GM12878 (cell line): ENCODE measurements around the gene PTPN13. TPM values are rescaled to one million over a fixed set of nuclear protein-coding genes. Genes with fewer than 3 reads are reported as not detected.

ENCODE experiments used
- ATAC-seq: fragments of 200-7000 bp; cut with Tn5 transposase; 3 replicates; pipeline ENCODE4 v1.9.1; 2020; ENCODE audit warnings: mild to moderate bottlenecking, moderate library complexity
- BruUV-seq: library from RNA; stranded (reverse); fragments of 400-500 nt; replicated peaks from 2 replicates; lab custom pipeline; 2021; lab: Mats Ljungman, UMichigan
- CTCF ChIA-PET: fragments of 300-600 bp; sonication (Branson Sonifier 250); formaldehyde crosslinking; extraction: SDS; loops from one replicate; lab custom pipeline; 2021; ENCODE audit warnings: inconsistent platforms; lab: Yijun Ruan, JAX
- POLR2A ChIA-PET: fragments of 350-600 bp; formaldehyde crosslinking; extraction: SDS; loops from one replicate; lab custom pipeline; 2021; ENCODE audit warnings: inconsistent platforms; lab: Charles Lee
- RAD21 ChIA-PET: fragments of 300-600 bp; sonication (Branson Sonifier 250); formaldehyde crosslinking; loops from one replicate; lab custom pipeline; 2023; ENCODE audit warnings: antibody characterized with exemption; ENCODE audit not compliant: unreplicated experiment; lab: Charles Lee
- SMC1A ChIA-PET: fragments of 300-600 bp; sonication (Branson Sonifier 250); formaldehyde crosslinking; loops from one replicate; lab custom pipeline; 2023; ENCODE audit not compliant: unreplicated experiment, uncharacterized antibody; lab: Charles Lee
- DNase-seq: peaks from one replicate; pipeline ENCODE4 v3.0.0-alpha.2; 2011; ENCODE audit warnings: low read depth, low spot score
- FAIRE-seq: peaks from 3 replicates; lab custom pipeline; 2011; peaks lifted over from hg19 to GRCh38; lab: Jason Lieb, UNC
- H2AFZ ChIP-seq: 2 replicates; pipeline ENCODE4 v1.6.0; 2011; ENCODE audit warnings: low read depth, low read length, control low read depth; ENCODE audit not compliant: control insufficient read depth
- H3K27ac ChIP-seq: 2 replicates; pipeline ENCODE4 v1.5.1; 2011; ENCODE audit warnings: control low read depth; ENCODE audit not compliant: control insufficient read depth, insufficient read depth
- H3K27me3 ChIP-seq, 2 experiments: replicated peaks in 1 of 2; 2 replicates each; pipeline versions ENCODE4 v1.6.0 to v1.6.1; 2011; ENCODE audit warnings: low read length in 1 of 2; ENCODE audit not compliant: control insufficient read depth in 2 of 2, insufficient read depth in 2 of 2
- H3K36me3 ChIP-seq, 2 experiments: 2 replicates each; pipeline ENCODE4 v1.5.1; 2011; ENCODE audit warnings: low read length in 1 of 2; ENCODE audit not compliant: control insufficient read depth in 2 of 2, insufficient read depth in 2 of 2
- H3K4me1 ChIP-seq: 2 replicates; pipeline ENCODE4 v1.6.1; 2011; ENCODE audit warnings: mild to moderate bottlenecking, low read length, moderate library complexity, mixed read lengths; ENCODE audit not compliant: control insufficient read depth, insufficient read depth
- H3K4me2 ChIP-seq: 2 replicates; pipeline ENCODE4 v1.6.0; 2011; ENCODE audit warnings: control low read depth; ENCODE audit not compliant: control insufficient read depth, insufficient read depth
- H3K4me3 ChIP-seq: fragments of 200-600 bp; sonication (generic); 2 replicates; pipeline ENCODE4 v1.5.1; 2016
- H3K79me2 ChIP-seq: 2 replicates; pipeline ENCODE4 v1.6.0; 2011; ENCODE audit warnings: low read length; ENCODE audit not compliant: control insufficient read depth, insufficient read depth
- H3K9ac ChIP-seq: 2 replicates; pipeline ENCODE4 v1.8.0; 2011; ENCODE audit warnings: low read length, control low read depth, mixed read lengths; ENCODE audit not compliant: control insufficient read depth, insufficient read depth
- H3K9me3 ChIP-seq: replicated peaks from 3 replicates; pipeline ENCODE4 v1.5.1; 2011; ENCODE audit warnings: mild to moderate bottlenecking, low read length; ENCODE audit not compliant: control insufficient read depth, insufficient read depth
- H4K20me1 ChIP-seq: 2 replicates; pipeline ENCODE4 v1.6.0; 2011; ENCODE audit not compliant: control insufficient read depth, insufficient read depth
- CUX1 ChIP-seq: IDR thresholded peaks from 2 replicates; pipeline ENCODE4 v1.6.1; 2012; ENCODE audit warnings: improper control_type of control experiment, low read depth, low read length; ENCODE audit not compliant: insufficient replicate concordance
- DPF2 ChIP-seq: fragments of 450-650 bp; IDR thresholded peaks from 2 replicates; pipeline ENCODE4 v1.6.1; 2017; ENCODE audit warnings: mild to moderate bottlenecking
- FOXM1 ChIP-seq: IDR thresholded peaks from 2 replicates; pipeline ENCODE4 v1.6.1; 2012; ENCODE audit warnings: low read depth, mild to moderate bottlenecking, inconsistent platforms, low read length, moderate library complexity
- MYB ChIP-seq: fragments of 150-350 bp; IDR thresholded peaks from 2 replicates; pipeline ENCODE4 v1.6.1; 2014; ENCODE audit warnings: mild to moderate bottlenecking, low read depth, low read length, borderline replicate concordance
- RELB ChIP-seq: fragments of 450-650 bp; IDR thresholded peaks from 2 replicates; pipeline ENCODE4 v1.6.1; 2017; ENCODE audit warnings: low read depth, mild to moderate bottlenecking, moderate library complexity
- SP1 ChIP-seq: IDR thresholded peaks from one replicate; pipeline ENCODE4 v1.6.1; 2011; ENCODE audit warnings: low read depth, low read length
- TCF12 ChIP-seq: IDR thresholded peaks from 2 replicates; pipeline ENCODE4 v1.6.1; 2011; ENCODE audit warnings: low read depth, mild to moderate bottlenecking, low read length
- TCF3 ChIP-seq: IDR thresholded peaks from 2 replicates; pipeline ENCODE4 v1.6.1; 2012; ENCODE audit warnings: low read depth, mild to moderate bottlenecking, low read length, borderline replicate concordance; ENCODE audit not compliant: insufficient read depth
- YBX1 ChIP-seq: fragments of 450-650 bp; IDR thresholded peaks from 2 replicates; pipeline ENCODE4 v1.6.1; 2016; ENCODE audit warnings: antibody characterized with exemption
- ZBTB40 ChIP-seq: fragments of 450-650 bp; IDR thresholded peaks from 2 replicates; pipeline ENCODE4 v1.6.1; 2016; ENCODE audit warnings: mild to moderate bottlenecking, moderate library complexity, borderline replicate concordance
- WGBS: methylation state at CpG from one replicate; pipeline ENCODE4 v1.1.6; 2016; ENCODE audit warnings: low lambda C conversion rate; ENCODE audit not compliant: insufficient replicate concordance, insufficient coverage; ENCODE audit errors: missing lambda C conversion rate; 5-methylcytosine and 5-hydroxymethylcytosine counted together
- in situ Hi-C: fragments of 300-500 bp; cut with MboI; formaldehyde crosslinking; loops from 9 replicates; pipeline ENCODE4 v1.14.3; 2018; ENCODE audit warnings: mixed read lengths
- intact Hi-C: fragments of 100-400 bp; cut with micrococcal nuclease; formaldehyde crosslinking; loops from one replicate; pipeline ENCODE4 v1.14.2; 2022; ENCODE audit not compliant: unreplicated experiment
- polyA plus RNA-seq, 11 experiments: library from polyadenylated mRNA; depleted of rRNA in 4 of 11; unstranded in 6 of 11; stranded (reverse) in 5 of 11; fragments of >200 nt; fragmentation: Nextera tagmentation in 4 of 11; fragmentation: Illumina TruSeq in 1 of 11; extraction: Ambion mirVana in 4 of 11; extraction: Trizol in 1 of 11; gene quantifications; 1 replicate in 1 of 11; 2 replicates in 10 of 11; pipeline versions ENCODE4 v1.2.1 to v1.2.3, GENCODE V29; 2011 to 2016; ENCODE audit warnings: inconsistent platforms in 2 of 11, missing spikeins in 2 of 11, low read depth in 1 of 11
- total RNA-seq, 4 experiments: library from RNA; depleted of rRNA in 3 of 4; stranded (reverse); fragments of >200 nt in 3 of 4; fragmentation: Illumina TruSeq in 1 of 4; extraction: Trizol in 1 of 4; gene quantifications; 2 replicates each; pipeline versions ENCODE4 v1.2.1 to v1.2.3, GENCODE V29; 2013 to 2021

Gene PTPN13
- total and polyA plus RNA-seq, 10 of the 15 experiments (the other 5 are each of a cell fraction or from before 2014, with no cell fraction given) = 8.5 to 69.4 (median 33.9) TPM

- ChIA-PET CTCF (interaction anchor here (0.6 to 5.5 kb wide), 7 partner anchors 8 to 105 kb away, joined by 3 to 51 read pairs (median 3); partner anchors contain the start of gene PTPN13), SMC1A (interaction anchor here (1.0 to 14.9 kb wide), 16 partner anchors 10 to 106 kb away, joined by 3 to 139 read pairs (median 7); partner anchors contain the start of gene PTPN13), RAD21 (interaction anchor here (0.9 to 4.8 kb wide), 15 partner anchors 9 to 291 kb away, joined by 3 to 49 read pairs (median 4); partner anchors contain the start of gene PTPN13), POLR2A (interaction anchor here (0.8 to 2.9 kb wide), 3 partner anchors 8 to 13 kb away, joined by 3 to 30 read pairs (median 3); partner anchors contain the start of gene PTPN13)
- intact Hi-C loops = no loop called here
- Histone ChIP-seq H3K27me3 (no peaks in the 10 kb centered on the region), H3K4me3 (no peak overlapping the region), H3K9me3 (no peaks in the 10 kb centered on the region), H3K36me3 (no peaks in the 10 kb centered on the region), H3K27ac (no peak overlapping the region), H3K79me2 (no peaks in the 10 kb centered on the region; the same call in 1 of the 2 replicates), H3K4me2 (no peak overlapping the region), H4K20me1 (no peaks in the 10 kb centered on the region), H3K4me1 (no peaks in the 10 kb centered on the region), H2AFZ (no peak overlapping the region), H3K9ac (no peak overlapping the region)
- 0% methylated on average over 1 of the region's 1 CpG for WGBS
- no peak for DNase-seq
- ATAC-seq = peak; percentile 40
- in situ Hi-C loops = no loop called here
- no peak for FAIRE-seq
- BruUV-seq = no TSS peak
- no peak; the same call in 1 of the 2 replicates for TF ChIP-seq RELB
- TF ChIP-seq FOXM1 = no peak
- TF ChIP-seq SP1 = no peak
- no peak for TF ChIP-seq ZBTB40
- no peak for TF ChIP-seq YBX1
- TF ChIP-seq MYB = no peak
- no peak for TF ChIP-seq TCF3
- peak; percentile 37; the same call in 1 of the 2 replicates for TF ChIP-seq DPF2
- TF ChIP-seq TCF12 = no peak
- TF ChIP-seq CUX1 = peak; percentile 43
These were observed 9.3 kb downstream of the PTPN13 start for GRCh38 chr4:86603311-86603885.
